HepG2 (cell line): ENCODE data around the gene GAL3ST2. TPM values are rescaled to one million over a fixed set of nuclear protein-coding genes. Genes with fewer than 3 reads are reported as not detected.

Experiments used
- DMAP1 ChIP-seq: IDR thresholded peaks from 2 replicates; pipeline ENCODE4 v1.6.1; 2016
- HNRNPH1 ChIP-seq: fragments of 200-400 bp; formaldehyde crosslinking; optimal IDR thresholded peaks from 2 replicates; pipeline ENCODE3; 2017; ENCODE audit warnings: mild to moderate bottlenecking, low read depth, low read length
- MXD4 ChIP-seq: IDR thresholded peaks from 2 replicates; pipeline ENCODE4 v1.6.1; 2016; ENCODE audit warnings: mild to moderate bottlenecking, missing biosample characterization, missing genetic modification reagents
- PRDM10 ChIP-seq: sonication (generic); formaldehyde crosslinking; IDR thresholded peaks from 2 replicates; pipeline ENCODE4 v1.4.0; 2020; ENCODE audit warnings: low read depth, missing genetic modification reagents
- RELA ChIP-seq: sonication (generic); formaldehyde crosslinking; IDR thresholded peaks from 2 replicates; pipeline ENCODE4 v1.4.0; 2020; ENCODE audit warnings: missing genetic modification reagents
- SIX1 ChIP-seq: sonication (generic); formaldehyde crosslinking; IDR thresholded peaks from 2 replicates; pipeline ENCODE4 v1.4.0; 2020; ENCODE audit warnings: missing genetic modification reagents, borderline replicate concordance
- SMAD3 ChIP-seq: sonication (generic); formaldehyde crosslinking; IDR thresholded peaks from 2 replicates; pipeline ENCODE4 v1.4.0; 2020; ENCODE audit warnings: missing genetic modification reagents
- SNAPC2 ChIP-seq: sonication (generic); formaldehyde crosslinking; IDR thresholded peaks from 2 replicates; pipeline ENCODE4 v1.8.1; 2022; ENCODE audit warnings: mild to moderate bottlenecking, missing genetic modification reagents
- SOX6 ChIP-seq, 2 experiments: fragments of 450-650 bp in 1 of 2; sonication (generic) in 1 of 2; formaldehyde crosslinking in 1 of 2; IDR thresholded peaks; 2 replicates each; pipeline versions ENCODE4 v1.4.0 to v1.6.1; 2017 to 2020; ENCODE audit warnings: antibody characterized with exemption in 1 of 2, mild to moderate bottlenecking in 1 of 2, missing genetic modification reagents in 1 of 2
- TBX2 ChIP-seq: sonication (generic); formaldehyde crosslinking; IDR thresholded peaks from 2 replicates; pipeline ENCODE4 v1.5.0; 2020; ENCODE audit warnings: missing genetic modification reagents, mild to moderate bottlenecking, borderline replicate concordance
- TFDP1 ChIP-seq: IDR thresholded peaks from 2 replicates; pipeline ENCODE4 v1.6.1; 2016; ENCODE audit warnings: missing compliant biosample characterization, missing genetic modification reagents, borderline replicate concordance
- THAP8 ChIP-seq: sonication (generic); formaldehyde crosslinking; IDR thresholded peaks from 2 replicates; pipeline ENCODE4 v1.5.1; 2020; ENCODE audit warnings: missing genetic modification reagents, mild to moderate bottlenecking, borderline replicate concordance
- ZFP82 ChIP-seq: sonication (generic); formaldehyde crosslinking; IDR thresholded peaks from 2 replicates; pipeline ENCODE4 v1.5.1; 2020; ENCODE audit warnings: mild to moderate bottlenecking, missing genetic modification reagents, borderline replicate concordance
- ZNF230 ChIP-seq: sonication (generic); formaldehyde crosslinking; IDR thresholded peaks from 2 replicates; pipeline ENCODE4 v1.4.0; 2020; ENCODE audit warnings: mild to moderate bottlenecking, missing genetic modification reagents
- ZNF672 ChIP-seq: sonication (generic); formaldehyde crosslinking; IDR thresholded peaks from 2 replicates; pipeline ENCODE4 v1.8.1; 2022; ENCODE audit warnings: missing genetic modification reagents
- ZNF737 ChIP-seq: sonication (generic); formaldehyde crosslinking; IDR thresholded peaks from 2 replicates; pipeline ENCODE4 v1.5.0; 2020; ENCODE audit warnings: missing genetic modification reagents, mild to moderate bottlenecking, borderline replicate concordance
- ZSCAN29 ChIP-seq: sonication (generic); formaldehyde crosslinking; conservative IDR thresholded peaks from 2 replicates; pipeline ENCODE4 v1.4.0; 2020; ENCODE audit warnings: mild to moderate bottlenecking, missing genetic modification reagents
- polyA plus RNA-seq, 8 experiments: library from polyadenylated mRNA; depleted of rRNA in 3 of 8; stranded (reverse) in 7 of 8; unstranded in 1 of 8; fragments of >200 nt; fragmentation: Illumina TruSeq in 4 of 8; extraction: Trizol in 4 of 8; gene quantifications; 2 replicates each; pipeline versions ENCODE4 v1.2.1 to v1.2.3, GENCODE V29; 2011 to 2016; ENCODE audit warnings: low read depth in 4 of 8, missing spikeins in 1 of 8, mixed read lengths in 1 of 8; ENCODE audit not compliant: insufficient read depth in 1 of 8
- total RNA-seq, 5 experiments: library from RNA; depleted of rRNA; stranded (reverse); fragments of >200 nt; fragmentation: Illumina TruSeq; extraction: Trizol; gene quantifications; 2 replicates each; pipeline ENCODE4 v1.2.3, GENCODE V29; 2016; ENCODE audit warnings: low read depth in 1 of 5
- TF ChIP-seq, protein P1 (sequence below): sonication (generic); formaldehyde crosslinking; IDR thresholded peaks from 2 replicates; pipeline ENCODE4 v1.4.0; 2020; ENCODE audit warnings: missing genetic modification reagents

GAL3ST2 gene
- total and polyA plus RNA-seq, 2 of the 13 experiments (the other 11 are each of a cell fraction or from before 2014, with no cell fraction given) = 0.17 to 0.20 TPM

DNA sequence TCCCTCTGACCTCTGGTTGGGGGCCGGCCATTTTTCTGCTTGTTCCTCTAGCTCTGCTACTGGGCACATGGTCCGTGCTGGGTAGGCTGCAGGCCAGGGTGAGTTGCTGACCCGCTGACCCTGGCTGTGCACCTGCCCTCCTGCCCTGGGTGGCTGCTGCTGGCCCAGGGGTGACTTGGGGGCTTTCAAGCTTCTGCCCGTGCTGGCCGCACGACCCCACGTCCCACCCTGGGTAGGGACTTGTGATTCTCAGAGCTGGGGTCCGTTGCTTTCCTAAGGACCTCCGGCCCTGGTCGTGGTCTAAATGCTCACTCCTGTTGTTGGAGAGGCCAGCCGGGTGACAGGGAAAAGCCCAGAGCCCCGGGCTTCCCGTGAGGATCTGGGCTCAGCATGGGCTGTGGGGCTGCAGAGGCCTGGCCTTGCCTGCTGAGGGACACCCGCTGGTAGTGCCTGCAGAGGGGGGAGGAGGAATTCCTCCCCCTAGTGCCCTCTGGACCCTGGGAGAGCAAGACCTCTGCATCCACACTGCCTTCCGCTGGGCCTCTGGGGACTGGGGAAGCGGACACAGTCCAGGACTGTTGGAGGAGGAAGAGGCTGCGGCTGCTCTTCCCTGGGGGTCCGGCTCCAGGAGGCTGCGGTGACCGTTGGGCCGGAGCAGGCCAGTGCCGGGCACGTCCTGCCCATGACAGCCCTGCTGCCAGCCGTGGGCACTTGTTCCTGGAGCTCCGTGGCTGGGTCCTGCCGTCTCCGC, 6.3 kb upstream of the GAL3ST2 start (continued):
- TF ChIP-seq HNRNPH1 (peak; percentile 92), SIX1 (CRISPR knock-in tag) (peak; percentile 42; the same call in 1 of the 2 replicates), DMAP1 (CRISPR knock-in tag) (peak; percentile 90), SNAPC2 (CRISPR knock-in tag) (peak; percentile 83; the same call in 1 of the 2 replicates), TFDP1 (CRISPR knock-in tag) (peak; percentile 69; the same call in 1 of the 2 replicates), ZFP82 (peak; percentile 85; the same call in 1 of the 2 replicates), ZSCAN29 (peak; percentile 57; the same call in 1 of the 2 replicates), ZNF737 (CRISPR knock-in tag) (no peak), SOX6 (IDR thresholded peaks at IDR 0.05) (no peak), SOX6 (CRISPR knock-in tag; IDR thresholded peaks at IDR 0.05) (peak; percentile 76), SMAD3 (peak; percentile 97), MXD4 (peak; percentile 93), RELA (CRISPR knock-in tag) (peak; percentile 80; the same call in 1 of the 2 replicates), THAP8 (CRISPR knock-in tag) (0 out of 2 replicates have a peak, but pooled peaks have one; percentile 58), PRDM10 (CRISPR knock-in tag) (peak; percentile 78), TBX2 (peak; percentile 91), ZNF672 (CRISPR knock-in tag) (no peak), ZNF230 (CRISPR knock-in tag) (no peak)
- TF ChIP-seq, protein P1, sequence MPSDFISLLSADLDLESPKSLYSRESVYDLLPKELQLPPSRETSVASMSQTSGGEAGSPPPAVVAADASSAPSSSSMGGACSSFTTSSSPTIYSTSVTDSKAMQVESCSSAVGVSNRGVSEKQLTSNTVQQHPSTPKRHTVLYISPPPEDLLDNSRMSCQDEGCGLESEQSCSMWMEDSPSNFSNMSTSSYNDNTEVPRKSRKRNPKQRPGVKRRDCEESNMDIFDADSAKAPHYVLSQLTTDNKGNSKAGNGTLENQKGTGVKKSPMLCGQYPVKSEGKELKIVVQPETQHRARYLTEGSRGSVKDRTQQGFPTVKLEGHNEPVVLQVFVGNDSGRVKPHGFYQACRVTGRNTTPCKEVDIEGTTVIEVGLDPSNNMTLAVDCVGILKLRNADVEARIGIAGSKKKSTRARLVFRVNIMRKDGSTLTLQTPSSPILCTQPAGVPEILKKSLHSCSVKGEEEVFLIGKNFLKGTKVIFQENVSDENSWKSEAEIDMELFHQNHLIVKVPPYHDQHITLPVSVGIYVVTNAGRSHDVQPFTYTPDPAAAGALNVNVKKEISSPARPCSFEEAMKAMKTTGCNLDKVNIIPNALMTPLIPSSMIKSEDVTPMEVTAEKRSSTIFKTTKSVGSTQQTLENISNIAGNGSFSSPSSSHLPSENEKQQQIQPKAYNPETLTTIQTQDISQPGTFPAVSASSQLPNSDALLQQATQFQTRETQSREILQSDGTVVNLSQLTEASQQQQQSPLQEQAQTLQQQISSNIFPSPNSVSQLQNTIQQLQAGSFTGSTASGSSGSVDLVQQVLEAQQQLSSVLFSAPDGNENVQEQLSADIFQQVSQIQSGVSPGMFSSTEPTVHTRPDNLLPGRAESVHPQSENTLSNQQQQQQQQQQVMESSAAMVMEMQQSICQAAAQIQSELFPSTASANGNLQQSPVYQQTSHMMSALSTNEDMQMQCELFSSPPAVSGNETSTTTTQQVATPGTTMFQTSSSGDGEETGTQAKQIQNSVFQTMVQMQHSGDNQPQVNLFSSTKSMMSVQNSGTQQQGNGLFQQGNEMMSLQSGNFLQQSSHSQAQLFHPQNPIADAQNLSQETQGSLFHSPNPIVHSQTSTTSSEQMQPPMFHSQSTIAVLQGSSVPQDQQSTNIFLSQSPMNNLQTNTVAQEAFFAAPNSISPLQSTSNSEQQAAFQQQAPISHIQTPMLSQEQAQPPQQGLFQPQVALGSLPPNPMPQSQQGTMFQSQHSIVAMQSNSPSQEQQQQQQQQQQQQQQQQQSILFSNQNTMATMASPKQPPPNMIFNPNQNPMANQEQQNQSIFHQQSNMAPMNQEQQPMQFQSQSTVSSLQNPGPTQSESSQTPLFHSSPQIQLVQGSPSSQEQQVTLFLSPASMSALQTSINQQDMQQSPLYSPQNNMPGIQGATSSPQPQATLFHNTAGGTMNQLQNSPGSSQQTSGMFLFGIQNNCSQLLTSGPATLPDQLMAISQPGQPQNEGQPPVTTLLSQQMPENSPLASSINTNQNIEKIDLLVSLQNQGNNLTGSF (CRISPR knock-in tag) = 0 out of 2 replicates have a peak, but pooled peaks have one; percentile 32
